ENCODE results near the gene SAA2.

GRCh38 chr11:18221274-18221876, 27.1 kb downstream of the SAA2 start:
- TF ChIP-seq, protein P1, sequence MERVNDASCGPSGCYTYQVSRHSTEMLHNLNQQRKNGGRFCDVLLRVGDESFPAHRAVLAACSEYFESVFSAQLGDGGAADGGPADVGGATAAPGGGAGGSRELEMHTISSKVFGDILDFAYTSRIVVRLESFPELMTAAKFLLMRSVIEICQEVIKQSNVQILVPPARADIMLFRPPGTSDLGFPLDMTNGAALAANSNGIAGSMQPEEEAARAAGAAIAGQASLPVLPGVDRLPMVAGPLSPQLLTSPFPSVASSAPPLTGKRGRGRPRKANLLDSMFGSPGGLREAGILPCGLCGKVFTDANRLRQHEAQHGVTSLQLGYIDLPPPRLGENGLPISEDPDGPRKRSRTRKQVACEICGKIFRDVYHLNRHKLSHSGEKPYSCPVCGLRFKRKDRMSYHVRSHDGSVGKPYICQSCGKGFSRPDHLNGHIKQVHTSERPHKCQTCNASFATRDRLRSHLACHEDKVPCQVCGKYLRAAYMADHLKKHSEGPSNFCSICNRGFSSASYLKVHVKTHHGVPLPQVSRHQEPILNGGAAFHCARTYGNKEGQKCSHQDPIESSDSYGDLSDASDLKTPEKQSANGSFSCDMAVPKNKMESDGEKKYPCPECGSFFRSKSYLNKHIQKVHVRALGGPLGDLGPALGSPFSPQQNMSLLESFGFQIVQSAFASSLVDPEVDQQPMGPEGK (tag by site-specific recombination; IDR thresholded peaks at IDR 0.05), result no peak
- TF ChIP-seq ZNF747 (tag by site-specific recombination; IDR thresholded peaks at IDR 0.05) (no peak), CTCF (tag by site-specific recombination; IDR thresholded peaks at IDR 0.05) (no peak), ZNF654 (tag by site-specific recombination; IDR thresholded peaks at IDR 0.05; ENCODE audit: low read depth) (no peak), ZNF558 (tag by site-specific recombination; IDR thresholded peaks at IDR 0.05) (no peak), SP3 (tag by site-specific recombination; IDR thresholded peaks at IDR 0.05) (no peak), ZNF146 (tag by site-specific recombination; IDR thresholded peaks at IDR 0.05) (no peak), ZNF843 (tag by site-specific recombination; IDR thresholded peaks at IDR 0.05) (no peak), REST (tag by site-specific recombination; IDR thresholded peaks at IDR 0.05) (no peak)
- TF ChIP-seq, protein P2, sequence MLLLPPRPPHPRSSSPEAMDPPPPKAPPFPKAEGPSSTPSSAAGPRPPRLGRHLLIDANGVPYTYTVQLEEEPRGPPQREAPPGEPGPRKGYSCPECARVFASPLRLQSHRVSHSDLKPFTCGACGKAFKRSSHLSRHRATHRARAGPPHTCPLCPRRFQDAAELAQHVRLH (tag by site-specific recombination; IDR thresholded peaks at IDR 0.05), result no peak
